ENCODE results near the gene PTPRCAP. TPM values are rescaled to one million over a fixed set of nuclear protein-coding genes. Genes with fewer than 3 reads are reported as not detected.

Gene PTPRCAP
- polyA plus RNA-seq, 3 donors = 2.1 to 14.3 (median 2.8) TPM

- peak overlapping the region in 1 of 7 donors; percentile 62 for H3K27ac Mint-ChIP-seq
- no peaks in the 10 kb centered on the region for H3K27me3 ChIP-seq (ENCODE audit: control insufficient read depth in 2 of 2, insufficient read depth in 2 of 2, low read length in 2 of 2)
- peaks cover 0 to 5% (median 1%) of the 10 kb centered on the region in 3 donors for H3K27me3 Mint-ChIP-seq (ENCODE audit: low read depth in 3 of 3)
- no peak overlapping the region for H3K9ac ChIP-seq (ENCODE audit: insufficient read depth, low read length, poor library complexity, severe bottlenecking)
- H3K4me3 Mint-ChIP-seq = peak overlapping the region in 1 of 2 donors; percentile 36
- DNase-seq = no peak
- H3K9me3 ChIP-seq (replicated peaks in 1 of 2; ENCODE audit: control insufficient read depth in 1 of 2, insufficient read depth in 1 of 2, low read length in 2 of 2) = no peaks in the 10 kb centered on the region
- intact Hi-C loops (cut with micrococcal nuclease) = no loop called here
- H2AFZ ChIP-seq (ENCODE audit: insufficient read depth, low read depth, low read length, poor library complexity, severe bottlenecking) = no peak overlapping the region
- H3K4me3 ChIP-seq (replicated peaks in 1 of 3; ENCODE audit: low read depth in 2 of 3, low read length in 3 of 3) = no peak overlapping the region
- H3K4me1 Mint-ChIP-seq = peaks cover 32% of the 10 kb centered on the region
- H3K9me3 Mint-ChIP-seq = peaks cover 0 to 1% (median 0%) of the 10 kb centered on the region in 7 donors
- no peaks in the 10 kb centered on the region for H3K36me3 Mint-ChIP-seq
- H3K36me3 ChIP-seq (replicated peaks in 1 of 2; ENCODE audit: control insufficient read depth in 1 of 2, insufficient read depth in 2 of 2, low read length in 2 of 2) = no peaks in the 10 kb centered on the region
- peaks cover 24% of the 10 kb centered on the region for H3K79me2 ChIP-seq (ENCODE audit: insufficient read depth, low read length)
- WGBS (ENCODE audit: insufficient coverage) = 0% methylated on average over 1 of the region's 9 CpGs
- no peak overlapping the region for H3K4me2 ChIP-seq (replicated peaks; ENCODE audit: extremely low read depth, low read length, poor library complexity, severe bottlenecking)
- no peak for TF ChIP-seq CTCF (IDR thresholded peaks at IDR 0.05)
- peaks cover 6% of the 10 kb centered on the region for H4K20me1 ChIP-seq (ENCODE audit: insufficient read depth, low read length)
- H3K4me1 ChIP-seq (ENCODE audit: control insufficient read depth in 1 of 2, insufficient read depth in 2 of 2, low read length in 2 of 2) = peaks cover 23 to 30% of the 10 kb centered on the region in 2 donors
- H3K27ac ChIP-seq (ENCODE audit: low read depth in 1 of 2, low read length in 2 of 2) = no peak overlapping the region
These were observed 50.4 kb downstream of the PTPRCAP start for GRCh38 chr11:67387069-67387468.

Small RNA genes lying within 50 kb of the gene (small RNA-seq; reads per million reads assigned to genes)
- not detected for gene RNU6-1238P (ENCODE audit: insufficient read length, low read depth)

Other genes starting within 250 kb of the PTPRCAP start
- gene GRK2, start 171.2 kb downstream of the PTPRCAP start, polyA plus RNA-seq = 100 to 1,000 TPM in 1 of 3 donors, 10 to 100 TPM in 2; 34.9 to 777 (median 43.0) TPM
- 100 to 1,000 TPM in 1 of 3 donors, 10 to 100 TPM in 1, 1 to 10 TPM in 1; 9.1 to 389 (median 10.3) TPM for gene ANKRD13D, start 148.4 kb downstream of the PTPRCAP start, polyA plus RNA-seq
- gene SSH3, start 134.2 kb downstream of the PTPRCAP start, polyA plus RNA-seq = 10 to 100 TPM in 1 of 3 donors, 1 to 10 TPM in 2; 3.6 to 23.3 (median 5.8) TPM
- 100 to 1,000 TPM; 157 to 205 (median 176) TPM for gene POLD4, start 84.1 kb downstream of the PTPRCAP start, polyA plus RNA-seq
- 10 to 100 TPM in 1 of 3 donors, under 1 TPM in 2; 0.44 to 14.8 (median 0.94) TPM for gene CLCF1, start 64.1 kb downstream of the PTPRCAP start, polyA plus RNA-seq
- gene RAD9A, start 45.7 kb downstream of the PTPRCAP start, polyA plus RNA-seq = 10 to 100 TPM in 1 of 3 donors, 1 to 10 TPM in 2; 3.7 to 31.7 (median 3.8) TPM
- 100 to 1,000 TPM; 209 to 551 (median 461) TPM for gene PPP1CA, start 35.8 kb downstream of the PTPRCAP start, polyA plus RNA-seq
- 10 to 100 TPM; 68.6 to 72.9 (median 71.6) TPM for gene TBC1D10C, start 33.6 kb downstream of the PTPRCAP start, polyA plus RNA-seq
- gene CARNS1, start 22.0 kb downstream of the PTPRCAP start, polyA plus RNA-seq = under 1 TPM in 1 of 3 donors, not detected in 2; 0.09 TPM
- 100 to 1,000 TPM in 1 of 3 donors, 10 to 100 TPM in 2; 51.6 to 101 (median 53.8) TPM for gene RPS6KB2, start 9.2 kb downstream of the PTPRCAP start, polyA plus RNA-seq
- 100 to 1,000 TPM; 105 to 151 (median 106) TPM for gene CORO1B, start 5.8 kb upstream of the PTPRCAP start, polyA plus RNA-seq
- gene GPR152, start 15.0 kb upstream of the PTPRCAP start, polyA plus RNA-seq = not detected
- gene CABP4, start 17.7 kb upstream of the PTPRCAP start, polyA plus RNA-seq = 1 to 10 TPM in 1 of 3 donors, under 1 TPM in 1, not detected in 1; 0.28 to 1.7 TPM
- gene TMEM134, start 31.6 kb upstream of the PTPRCAP start, polyA plus RNA-seq = 100 to 1,000 TPM in 1 of 3 donors, 10 to 100 TPM in 2; 67.4 to 104 (median 76.8) TPM
- 100 to 1,000 TPM in 1 of 3 donors, 10 to 100 TPM in 2; 76.7 to 132 (median 99.3) TPM for gene AIP, start 45.3 kb upstream of the PTPRCAP start, polyA plus RNA-seq
- 100 to 1,000 TPM in 1 of 3 donors, 10 to 100 TPM in 2; 11.7 to 122 (median 22.2) TPM for gene PITPNM1, start 67.7 kb upstream of the PTPRCAP start, polyA plus RNA-seq
- 10 to 100 TPM; 47.8 to 80.2 (median 78.5) TPM for gene CDK2AP2, start 70.5 kb upstream of the PTPRCAP start, polyA plus RNA-seq
- gene CABP2, start 85.8 kb upstream of the PTPRCAP start, polyA plus RNA-seq = not detected
- 1,000 to 10,000 TPM in 2 of 3 donors, 100 to 1,000 TPM in 1; 853 to 1,483 (median 1,250) TPM for gene GSTP1, start 146.1 kb upstream of the PTPRCAP start, polyA plus RNA-seq
- gene NDUFV1, start 169.3 kb upstream of the PTPRCAP start, polyA plus RNA-seq = 100 to 1,000 TPM in 1 of 3 donors, 10 to 100 TPM in 2; 71.6 to 174 (median 72.1) TPM
- gene NUDT8, start 192.3 kb upstream of the PTPRCAP start, polyA plus RNA-seq = 1 to 10 TPM in 2 of 3 donors, under 1 TPM in 1; 0.92 to 1.4 (median 1.3) TPM
- not detected for gene TBX10, start 202.1 kb upstream of the PTPRCAP start, polyA plus RNA-seq
- gene ACY3, start 213.0 kb upstream of the PTPRCAP start, polyA plus RNA-seq = under 1 TPM; 0.16 to 0.61 (median 0.21) TPM
- not detected for gene ALDH3B2, start 236.9 kb upstream of the PTPRCAP start, polyA plus RNA-seq